GM12875 (cell line): ENCODE measurements around the gene NDST1.

Experiments
- H3K4me3 ChIP-seq: one replicate; pipeline ENCODE4 v1.5.1; 2011; ENCODE audit warnings: low read depth, low read length, control low read depth
- TF ChIP-seq, protein P1 (sequence below): IDR thresholded peaks from 2 replicates; pipeline ENCODE4 v1.5.1; 2011; ENCODE audit warnings: low read depth, mild to moderate bottlenecking, control low read depth, inconsistent platforms, low read length, moderate library complexity, borderline replicate concordance; ENCODE audit not compliant: insufficient read depth

Gene NDST1

DNA sequence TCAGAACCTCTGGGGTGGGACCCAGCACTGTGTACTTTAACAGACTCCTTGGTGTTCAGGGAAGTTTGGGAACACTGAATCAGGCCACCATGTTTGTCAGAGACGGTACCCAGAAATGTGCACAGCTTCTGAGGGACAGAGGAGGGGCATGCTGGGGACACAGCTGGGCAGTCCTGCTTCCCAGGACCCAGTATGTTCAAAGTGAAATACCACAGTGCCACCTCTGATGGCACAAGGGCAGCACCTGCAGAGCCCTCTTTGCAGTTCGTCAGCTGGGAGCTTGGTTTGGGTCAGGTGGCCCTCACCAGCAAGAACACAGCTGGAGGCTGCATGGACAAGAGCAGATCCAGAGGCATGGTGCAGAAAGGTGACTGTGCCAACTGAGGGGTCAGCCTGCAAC is 51.2 kb downstream of the NDST1 start:
- no peak overlapping the region for H3K4me3 ChIP-seq
- TF ChIP-seq, protein P1, sequence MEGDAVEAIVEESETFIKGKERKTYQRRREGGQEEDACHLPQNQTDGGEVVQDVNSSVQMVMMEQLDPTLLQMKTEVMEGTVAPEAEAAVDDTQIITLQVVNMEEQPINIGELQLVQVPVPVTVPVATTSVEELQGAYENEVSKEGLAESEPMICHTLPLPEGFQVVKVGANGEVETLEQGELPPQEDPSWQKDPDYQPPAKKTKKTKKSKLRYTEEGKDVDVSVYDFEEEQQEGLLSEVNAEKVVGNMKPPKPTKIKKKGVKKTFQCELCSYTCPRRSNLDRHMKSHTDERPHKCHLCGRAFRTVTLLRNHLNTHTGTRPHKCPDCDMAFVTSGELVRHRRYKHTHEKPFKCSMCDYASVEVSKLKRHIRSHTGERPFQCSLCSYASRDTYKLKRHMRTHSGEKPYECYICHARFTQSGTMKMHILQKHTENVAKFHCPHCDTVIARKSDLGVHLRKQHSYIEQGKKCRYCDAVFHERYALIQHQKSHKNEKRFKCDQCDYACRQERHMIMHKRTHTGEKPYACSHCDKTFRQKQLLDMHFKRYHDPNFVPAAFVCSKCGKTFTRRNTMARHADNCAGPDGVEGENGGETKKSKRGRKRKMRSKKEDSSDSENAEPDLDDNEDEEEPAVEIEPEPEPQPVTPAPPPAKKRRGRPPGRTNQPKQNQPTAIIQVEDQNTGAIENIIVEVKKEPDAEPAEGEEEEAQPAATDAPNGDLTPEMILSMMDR, result no peak

DNA sequence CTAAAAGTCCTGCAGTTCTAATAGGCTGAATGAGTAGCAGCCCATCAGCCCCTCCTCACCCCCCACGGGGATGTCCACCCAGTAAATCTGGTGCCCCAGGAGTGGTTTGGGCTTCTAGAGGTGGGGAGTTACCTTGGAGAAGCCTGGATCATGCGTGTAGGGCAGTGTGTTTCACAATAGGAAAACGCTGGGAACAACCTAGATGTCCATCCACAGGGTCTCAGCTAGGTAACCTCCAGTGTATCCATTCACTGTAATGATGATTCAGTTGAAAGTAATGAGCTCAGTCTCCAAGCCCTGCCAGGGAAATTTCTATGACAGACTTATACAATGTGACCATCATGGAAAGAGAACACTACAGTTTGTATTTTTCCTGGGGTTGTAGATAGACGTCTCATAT is 51.8 kb downstream of the NDST1 start:
- TF ChIP-seq, protein P1, result no peak
- H3K4me3 ChIP-seq, result no peak overlapping the region

DNA sequence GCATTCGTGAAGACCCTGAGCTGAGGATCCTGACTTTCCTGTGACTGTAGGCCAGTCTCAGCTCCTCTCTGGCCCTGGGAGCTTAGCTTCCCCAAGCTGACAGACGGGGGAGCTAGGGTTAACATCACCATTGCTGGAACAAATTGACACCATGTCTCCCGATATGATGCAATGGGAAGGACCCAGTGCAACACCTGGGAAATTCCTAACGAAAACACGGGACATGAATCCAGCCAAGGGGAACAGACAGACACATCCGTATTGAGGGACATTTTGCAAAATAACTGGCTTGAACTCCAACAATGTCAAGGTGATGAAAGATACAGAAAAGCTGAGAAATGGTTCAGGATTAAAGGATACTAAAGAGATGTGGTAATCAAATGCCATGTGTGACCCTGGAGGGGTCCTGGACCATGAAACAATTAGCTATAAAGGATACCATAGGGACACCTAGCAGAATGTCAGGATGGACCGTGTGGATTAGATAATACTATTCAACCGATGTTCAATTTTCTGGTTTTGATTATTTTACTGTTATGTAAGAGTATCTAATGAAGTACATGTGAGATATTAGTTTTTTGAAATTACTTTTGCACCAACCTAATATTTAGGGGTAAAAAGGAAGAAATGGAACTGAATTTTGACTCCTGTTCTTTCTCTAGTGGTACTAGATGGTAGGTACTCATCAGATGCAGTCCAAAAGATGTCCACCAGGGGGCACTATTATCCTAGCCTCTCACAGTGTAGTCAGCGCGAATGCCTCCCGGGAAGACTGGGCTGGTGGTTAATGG is 52.7 kb downstream of the NDST1 start:
- TF ChIP-seq, protein P1, result peak; percentile 71

DNA sequence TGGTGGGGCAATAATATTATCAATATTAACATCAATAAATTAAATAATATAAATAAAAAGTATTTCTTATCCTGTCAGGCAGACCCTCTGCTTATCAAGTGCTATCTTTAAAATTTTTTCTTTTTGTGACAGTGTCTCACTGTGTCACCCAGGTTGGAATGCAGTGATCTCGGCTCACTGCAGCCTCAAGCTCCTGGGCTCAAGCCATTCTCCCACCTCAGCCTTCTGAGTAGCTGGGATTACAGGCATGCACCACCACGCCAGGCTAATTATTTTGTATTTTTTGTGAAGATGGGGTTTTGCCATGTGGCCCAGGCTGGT is 53.2 kb downstream of the NDST1 start:
- H3K4me3 ChIP-seq, result no peak overlapping the region
- TF ChIP-seq, protein P1, result no peak

More for the DNA sequence above, 52.7 kb downstream of the NDST1 start:
- H3K4me3 ChIP-seq, result no peak overlapping the region

DNA sequence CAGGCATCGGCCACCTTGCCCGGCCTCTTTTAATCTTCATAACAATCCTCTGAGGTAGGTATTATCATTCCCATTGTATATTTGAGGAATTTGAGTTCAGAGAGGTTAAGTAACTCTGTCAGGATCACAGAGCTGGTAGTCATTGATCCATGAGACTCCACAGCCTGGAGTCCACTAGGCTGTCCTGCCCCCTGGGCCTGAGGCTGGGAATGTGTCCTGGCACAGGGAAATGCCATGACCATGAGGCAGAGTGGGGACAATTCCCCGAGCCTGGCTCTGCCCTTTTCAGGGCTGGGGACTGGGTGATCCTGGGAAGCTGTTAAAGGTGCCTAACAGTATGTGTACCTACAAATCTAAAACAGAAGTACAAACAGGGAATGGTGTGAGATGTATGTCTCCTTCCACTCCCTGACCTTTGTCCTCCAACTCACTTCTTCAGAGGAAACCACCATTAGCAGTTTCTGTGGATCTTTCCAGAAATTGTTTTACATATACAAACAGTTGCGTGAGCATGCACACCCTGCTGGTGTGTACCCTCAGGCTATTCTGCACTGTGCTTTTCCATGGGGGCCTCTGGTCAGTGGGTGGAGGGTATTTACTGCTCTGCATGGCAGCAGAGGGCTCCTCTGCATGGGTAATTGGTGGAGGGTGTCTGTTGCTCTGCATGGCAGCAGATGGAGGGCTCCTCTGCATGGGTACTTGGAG is 53.8 kb downstream of the NDST1 start:
- no peak overlapping the region for H3K4me3 ChIP-seq
- TF ChIP-seq, protein P1, result no peak

DNA sequence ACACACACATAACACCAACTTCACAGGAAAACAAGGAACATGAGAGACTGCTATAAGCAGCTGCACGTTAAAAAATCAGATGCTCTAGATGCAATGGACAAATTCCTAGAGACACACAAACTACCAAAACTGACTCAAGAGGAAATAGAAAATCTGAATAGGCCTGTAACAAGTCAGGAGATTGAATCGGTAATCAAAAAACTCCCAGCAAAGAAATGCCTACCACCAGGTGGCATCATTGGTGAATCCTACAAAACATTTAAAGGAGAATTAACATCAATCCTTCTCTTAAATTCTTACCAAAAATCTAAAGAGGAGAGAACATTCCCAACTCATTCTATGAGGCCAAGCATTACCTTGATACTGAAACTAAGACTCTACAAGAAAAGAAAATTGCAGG is 54.9 kb downstream of the NDST1 start:
- H3K4me3 ChIP-seq, result no peak overlapping the region
- TF ChIP-seq, protein P1, result peak; percentile 26; the same call in 1 of the 2 replicates

DNA sequence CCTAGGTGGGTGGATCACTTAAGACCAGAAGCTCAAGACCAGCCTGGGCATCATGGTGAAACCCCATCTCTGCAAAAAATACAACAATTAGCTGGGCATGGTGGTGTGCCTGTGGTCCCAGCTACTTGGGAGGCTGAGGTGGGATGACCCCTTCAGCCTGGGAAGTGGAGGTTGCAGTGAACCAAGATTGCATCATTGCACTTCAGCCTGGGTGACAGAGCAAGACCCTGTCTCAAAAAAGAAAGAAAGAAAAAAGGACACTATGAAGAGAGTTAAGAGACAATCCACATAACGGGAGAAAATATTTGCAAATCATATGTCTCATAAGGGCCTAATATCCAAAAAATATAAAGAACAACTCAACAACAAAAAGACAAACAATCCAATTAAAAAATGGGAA is 57.9 kb downstream of the NDST1 start:
- no peak overlapping the region for H3K4me3 ChIP-seq
- TF ChIP-seq, protein P1, result no peak
